Inferior parietal cortex (tissue), 1 donor: ENCODE measurements around the gene KCNAB1.
"Not testable (repeated sequence)": the region's sequence is repeated elsewhere in the genome, so short reads cannot be mapped to it uniquely, and the experiment has no call there.

ENCODE experiments used
- DNase-seq: peaks from one replicate; pipeline ENCODE4 v3.0.0-alpha.2; 2016; ENCODE audit errors: extremely low spot score

KCNAB1 gene

DNA sequence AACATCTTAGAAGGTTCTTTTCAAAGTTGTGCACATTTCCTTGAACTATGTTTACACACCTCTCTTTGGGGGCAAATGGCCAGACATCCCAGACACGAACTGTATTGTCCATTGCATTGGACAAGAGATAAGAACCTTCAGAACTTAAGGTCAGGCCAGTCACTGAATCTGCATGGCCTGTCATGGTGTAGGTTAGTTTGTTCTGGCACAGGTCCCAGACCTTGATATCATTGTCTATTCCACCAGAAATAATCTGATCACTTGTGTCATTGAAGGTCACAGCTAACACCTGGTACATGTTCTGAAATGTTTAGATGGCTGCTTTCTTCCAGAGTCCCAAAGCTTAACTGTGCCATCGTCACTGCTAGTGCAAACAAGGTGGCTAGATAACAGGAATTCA, 55.7 kb downstream of the KCNAB1 start:
- DNase-seq, result no peak

GRCh38 chr3:156176629-156177210, 56.3 kb downstream of the KCNAB1 start:
- no peak for DNase-seq

DNA sequence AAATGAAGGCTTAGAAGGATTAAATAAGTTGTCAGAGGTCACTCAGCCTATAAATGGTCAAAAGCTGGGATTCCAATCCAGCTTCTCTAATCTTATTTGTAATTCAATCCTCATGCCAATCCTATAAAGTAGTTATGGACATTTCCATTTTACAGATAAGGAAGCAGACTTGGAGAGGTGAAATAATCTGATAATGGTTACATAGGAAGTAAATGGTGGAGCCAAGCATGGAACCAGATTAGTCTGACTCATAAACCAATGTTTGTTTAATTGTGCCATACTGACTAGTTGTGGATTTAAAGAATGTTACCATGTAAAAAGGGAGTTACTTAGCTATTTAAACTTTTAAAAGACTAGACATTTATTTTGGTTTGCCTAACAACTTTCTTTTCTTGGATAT, 59.7 kb downstream of the KCNAB1 start:
- no peak for DNase-seq

GRCh38 chr3:156181509-156181908, 61.1 kb downstream of the KCNAB1 start:
- no peak for DNase-seq

GRCh38 chr3:156183396-156183795, 63.0 kb downstream of the KCNAB1 start:
- DNase-seq, result no peak

- DNase-seq, result no peak
Measured at GRCh38 chr3:156184156-156184555, 63.8 kb downstream of the KCNAB1 start.

DNA sequence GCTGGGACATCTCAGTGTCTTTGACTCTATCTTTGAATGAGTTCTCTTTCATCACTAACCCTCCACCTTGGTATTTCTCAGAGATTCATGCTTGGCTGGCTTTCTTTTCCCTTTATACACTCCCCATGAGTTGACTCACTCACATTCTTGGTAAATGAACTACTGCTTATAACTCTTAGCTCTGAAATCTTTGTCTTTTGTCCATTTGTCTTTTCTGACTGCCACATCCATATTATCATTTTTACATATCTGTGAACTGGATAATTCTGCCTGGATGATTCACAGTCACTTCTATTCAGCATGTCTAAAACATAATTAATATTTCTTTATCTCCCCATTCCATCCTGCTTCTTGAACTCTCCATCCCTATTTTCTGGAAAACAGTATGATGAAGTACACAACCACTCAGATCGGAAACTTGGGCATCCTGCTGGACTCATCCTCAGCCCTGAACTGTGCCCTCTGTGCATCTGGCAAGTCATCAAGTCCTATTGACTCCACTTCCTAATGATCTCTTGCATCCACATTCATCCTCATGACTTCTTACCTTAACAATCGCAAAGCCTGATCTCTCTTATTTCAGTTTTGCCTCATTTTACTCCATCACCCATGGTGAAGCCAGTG, 66.9 kb downstream of the KCNAB1 start:
- no peak for DNase-seq

- DNase-seq, result no peak
Measured at GRCh38 chr3:156188757-156189156, 68.4 kb downstream of the KCNAB1 start.

DNA sequence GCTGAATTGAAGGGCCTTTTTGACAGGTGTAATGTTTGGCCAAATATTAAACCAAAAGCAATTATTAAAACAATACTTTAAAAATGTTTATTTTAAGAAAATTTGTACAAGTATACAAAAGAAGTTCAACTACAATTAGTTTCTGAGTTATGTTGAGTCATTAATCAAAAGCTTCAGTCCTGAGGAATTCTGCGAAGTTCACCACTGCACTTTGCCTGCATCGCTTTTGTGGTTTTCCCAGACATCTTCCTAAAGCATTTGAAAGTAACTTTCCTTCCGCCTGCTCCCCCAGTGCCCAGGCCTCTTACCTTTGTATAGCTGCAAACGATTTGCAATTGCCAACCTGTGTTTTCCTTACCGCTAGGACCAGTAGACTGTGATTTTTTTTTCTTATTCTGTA, 69.5 kb downstream of the KCNAB1 start:
- no peak for DNase-seq

- not testable (repeated sequence) for DNase-seq
Measured at GRCh38 chr3:156194945-156195344, 74.6 kb downstream of the KCNAB1 start.

DNA sequence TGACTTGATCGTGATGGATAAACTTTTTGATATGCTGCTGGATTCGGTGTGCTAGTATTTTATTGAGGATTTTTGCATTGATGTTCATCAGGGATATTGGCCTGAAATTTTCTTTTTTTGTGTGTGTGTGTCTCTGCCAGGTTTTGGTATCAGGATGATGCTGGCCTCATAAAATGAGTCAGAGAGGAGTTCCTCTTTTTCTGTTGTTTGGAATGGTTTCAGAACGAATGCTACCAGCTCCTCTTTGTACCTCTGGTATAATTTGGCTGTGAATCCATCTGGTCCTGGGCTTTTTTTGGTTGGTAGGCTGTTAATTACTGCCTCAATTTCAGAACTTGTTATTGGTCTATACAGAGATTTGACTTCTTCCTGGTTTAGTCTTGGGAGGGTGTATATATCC, 76.8 kb downstream of the KCNAB1 start:
- DNase-seq, result not testable (repeated sequence)

DNA sequence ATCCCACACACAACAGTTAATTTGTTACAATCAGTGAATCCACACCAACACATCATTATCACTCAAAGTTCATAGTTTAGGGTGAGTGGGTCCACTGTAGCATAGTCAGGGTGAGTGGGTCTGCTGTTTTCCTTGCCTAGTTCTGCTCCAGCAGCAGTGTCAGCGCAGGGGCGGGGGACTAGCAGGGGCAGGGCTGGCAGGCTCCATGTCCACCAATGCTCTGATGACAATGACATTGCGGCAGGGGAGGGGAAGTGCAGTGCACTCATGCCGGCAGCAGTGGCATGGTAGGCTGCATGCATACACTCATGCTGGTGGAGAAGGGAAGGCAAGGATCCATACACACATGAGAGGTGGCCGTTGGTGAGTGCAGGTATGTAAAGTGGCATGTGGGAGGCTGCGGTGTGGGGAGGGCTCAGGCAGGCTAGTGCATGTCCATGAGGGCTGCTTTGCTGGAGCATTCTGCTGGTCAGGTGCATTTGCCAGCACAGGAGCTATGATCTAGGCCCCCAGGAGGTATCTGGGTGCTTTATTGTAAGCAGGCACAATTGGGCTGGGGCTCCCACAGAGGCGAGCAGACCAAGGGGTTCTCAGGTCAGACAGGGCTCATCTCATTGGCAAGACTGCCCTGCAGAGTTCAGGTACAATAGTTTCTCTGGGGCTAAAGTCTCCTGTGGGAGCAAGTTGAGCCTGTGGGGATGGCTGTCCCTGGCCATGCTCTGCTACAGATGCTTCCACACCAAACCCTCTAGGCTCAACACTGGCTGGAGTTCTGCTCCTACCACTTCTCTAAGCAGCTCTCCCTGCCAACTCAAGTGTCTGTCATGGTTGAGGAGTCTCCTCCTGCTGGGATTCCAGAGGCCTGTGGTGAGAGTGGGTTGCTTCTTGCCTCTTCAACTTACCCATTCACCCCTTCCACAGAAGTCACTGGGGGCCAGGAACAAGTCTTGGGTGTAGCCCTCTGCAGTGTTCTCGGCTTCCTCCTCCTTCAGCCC, 81.3 kb downstream of the KCNAB1 start:
- no peak for DNase-seq

GRCh38 chr3:156206157-156206556, 85.8 kb downstream of the KCNAB1 start:
- DNase-seq, result no peak

GRCh38 chr3:156207802-156208685, 87.7 kb downstream of the KCNAB1 start:
- DNase-seq, result peak; percentile 26

DNA sequence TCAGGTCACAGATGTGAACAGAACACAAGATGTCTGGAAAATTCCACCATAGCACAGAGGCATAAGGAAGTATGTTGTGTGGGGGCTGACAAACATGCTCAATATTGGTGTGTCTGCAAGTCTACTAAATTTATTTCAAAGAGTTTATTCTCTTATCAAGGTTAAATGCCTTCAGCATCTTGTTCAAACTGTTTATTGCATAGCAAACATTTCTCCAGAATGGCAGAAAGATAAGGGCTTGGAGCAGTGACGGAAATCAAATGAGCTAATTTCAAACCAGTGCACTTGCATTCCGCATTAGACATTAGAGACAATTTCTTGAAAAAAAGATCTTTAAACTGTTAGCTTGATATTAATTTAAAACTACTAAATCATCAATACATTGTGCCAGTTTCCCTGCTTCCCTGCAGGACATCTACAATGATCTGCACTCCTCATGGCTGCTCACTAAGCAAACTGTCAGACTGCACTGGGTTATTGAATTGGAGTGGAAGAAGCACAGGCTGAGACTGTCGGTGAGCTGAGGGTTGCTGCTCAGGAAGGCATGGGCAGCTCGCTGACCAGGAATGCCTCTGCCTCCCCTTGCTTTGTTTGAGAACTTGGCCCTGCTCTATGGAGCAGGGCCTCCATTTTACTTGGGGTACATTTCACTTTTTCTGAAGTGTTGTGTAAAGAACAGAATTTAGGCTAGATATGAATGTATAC, 89.4 kb downstream of the KCNAB1 start:
- no peak for DNase-seq

GRCh38 chr3:156211583-156211982, 91.2 kb downstream of the KCNAB1 start:
- DNase-seq, result no peak

- DNase-seq, result no peak
Measured at GRCh38 chr3:156214676-156215075, 94.3 kb downstream of the KCNAB1 start.

DNA sequence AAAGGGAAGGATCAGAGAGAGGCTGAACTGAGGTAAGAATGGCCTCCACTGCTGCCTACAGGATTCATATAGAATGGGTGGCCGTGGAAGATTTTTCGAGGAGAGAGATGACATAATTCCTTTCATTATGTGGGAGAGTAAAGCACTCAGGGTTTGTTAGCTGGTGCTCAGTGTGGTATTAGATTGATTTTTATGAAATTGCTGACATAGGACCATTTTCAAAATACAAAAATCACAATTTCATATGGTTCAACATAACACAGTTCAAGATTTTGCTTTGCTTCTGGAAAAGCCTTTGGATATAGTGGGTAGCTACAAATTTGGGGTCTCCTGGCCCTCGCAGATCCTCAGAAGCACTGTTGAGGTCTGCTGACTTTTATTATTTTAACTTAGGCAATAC, 95.4 kb downstream of the KCNAB1 start:
- no peak for DNase-seq

GRCh38 chr3:156216216-156216615, 95.8 kb downstream of the KCNAB1 start:
- no peak for DNase-seq

DNA sequence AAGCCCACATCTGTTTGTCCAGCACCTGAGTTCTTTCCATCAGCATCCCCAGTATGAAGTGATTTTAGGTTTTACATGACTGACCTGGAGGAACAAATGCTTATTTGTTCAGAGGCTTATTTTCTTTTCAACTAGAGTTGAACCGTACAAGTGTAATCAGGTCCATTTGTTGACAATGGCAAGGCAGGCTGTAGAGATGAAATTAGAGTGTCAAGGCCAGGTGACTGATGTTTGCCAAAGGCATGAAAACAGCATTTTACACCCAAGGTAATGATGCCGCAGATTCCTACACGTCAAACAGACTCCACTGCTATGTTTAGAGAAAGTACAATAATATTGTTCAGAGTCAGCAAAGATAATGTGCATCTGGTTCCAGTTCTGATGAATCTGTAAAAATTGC, 96.5 kb downstream of the KCNAB1 start:
- DNase-seq, result no peak
